HG03108 (cell line): ENCODE results near the gene PTCD3.

Source experiments
- ATAC-seq: cut with Tn5 transposase; IDR thresholded peaks from one replicate; pipeline ENCODE4 v1.9.1; 2021; ENCODE audit warnings: moderate library complexity; ENCODE audit not compliant: unreplicated experiment

PTCD3 gene

GRCh38 chr2:86105969-86106945 is at the start of gene PTCD3:
PTCD3 (plus strand) TSS chr2:86106235; CDS start chr2:86106248, 13 bp downstream.
- peak; percentile 83 for ATAC-seq

GRCh38 chr2:86056590-86057331 is 49.3 kb upstream of the PTCD3 start:
- ATAC-seq: no peak

DNA sequence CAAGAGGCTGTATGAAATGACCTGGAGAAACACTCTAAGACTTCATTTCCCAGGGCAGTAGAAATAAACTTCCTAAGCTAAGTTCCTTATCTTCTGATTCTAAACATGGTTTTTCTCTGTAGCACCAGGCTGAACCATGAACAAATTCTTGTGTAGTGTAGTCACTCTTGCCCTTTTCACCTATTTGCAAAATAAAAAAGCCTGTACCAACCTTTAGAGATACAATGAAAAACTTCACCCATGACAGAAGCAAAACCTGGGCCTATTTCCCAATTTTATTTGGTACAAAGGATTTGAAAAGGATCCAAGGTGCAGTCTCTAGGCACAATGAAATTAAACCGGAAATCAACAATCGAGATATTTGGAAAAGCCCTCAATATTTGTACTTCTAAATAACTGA is 44.0 kb upstream of the PTCD3 start:
- no peak for ATAC-seq

DNA sequence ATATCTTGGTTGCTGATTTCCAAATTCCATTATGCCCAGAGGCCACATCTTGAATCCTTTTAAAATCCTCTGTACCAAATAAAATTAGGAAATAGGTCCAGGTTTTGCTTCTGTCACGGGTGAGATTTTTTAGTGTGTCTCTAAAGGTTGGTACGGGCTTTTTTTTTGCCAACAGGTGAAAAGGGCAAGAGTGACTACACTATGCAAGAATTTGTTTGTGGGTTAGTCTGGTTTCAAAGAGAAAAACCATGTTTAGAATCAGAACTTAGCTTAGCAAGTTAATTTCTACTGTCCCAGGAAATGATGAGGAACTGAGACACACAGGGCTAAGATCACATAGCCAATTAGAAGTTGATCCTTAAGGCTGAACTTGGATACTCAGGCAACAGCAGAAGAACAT is 42.0 kb upstream of the PTCD3 start:
- ATAC-seq: no peak

- no peak for ATAC-seq
Observed at GRCh38 chr2:86065512-86065911, 40.5 kb upstream of the PTCD3 start.

GRCh38 chr2:86066007-86066578 is 39.9 kb upstream of the PTCD3 start:
- ATAC-seq: no peak

DNA sequence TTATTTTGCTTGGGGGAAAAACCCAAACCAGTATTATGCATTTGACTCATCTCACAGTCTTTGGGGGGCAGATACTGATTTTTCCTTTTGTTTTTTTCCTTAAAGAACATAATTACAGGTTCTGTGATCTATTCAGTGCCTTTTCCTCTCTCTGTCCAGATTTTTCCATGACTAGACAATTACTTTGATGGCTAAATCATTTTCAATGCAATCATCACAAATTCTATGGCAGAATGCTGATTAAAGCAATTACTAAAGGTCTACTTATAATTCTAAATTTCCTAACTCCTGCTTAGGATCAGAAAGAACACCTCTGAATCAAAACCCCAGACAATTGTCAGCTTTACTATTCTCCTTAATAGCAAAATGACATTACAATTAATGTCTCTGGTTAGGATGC is 39.1 kb upstream of the PTCD3 start:
- ATAC-seq: no peak

DNA sequence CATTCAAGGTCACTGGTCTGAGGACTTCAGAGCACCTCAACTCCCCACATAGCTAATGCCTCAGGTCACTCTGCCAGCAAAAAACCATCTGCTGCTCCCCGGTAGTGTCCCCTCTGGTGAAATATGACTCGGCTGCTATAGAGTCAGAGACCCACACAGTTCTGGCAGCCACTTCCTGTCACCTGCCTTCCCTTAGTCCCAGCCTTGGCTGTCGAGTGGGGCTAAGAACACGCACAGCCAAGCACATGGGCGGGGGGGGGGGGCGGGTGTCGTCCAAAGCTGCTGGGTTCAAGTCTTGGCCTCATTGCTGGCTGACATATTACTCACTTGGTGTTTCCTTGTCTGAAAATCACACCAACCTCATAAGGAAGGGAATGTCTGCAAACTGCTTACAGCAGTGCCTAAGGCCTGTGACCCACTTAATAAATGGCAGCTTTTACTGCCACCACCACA is 37.9 kb upstream of the PTCD3 start:
- ATAC-seq: peak; percentile 43

GRCh38 chr2:86068648-86069047 is 37.4 kb upstream of the PTCD3 start:
- ATAC-seq: no peak

DNA sequence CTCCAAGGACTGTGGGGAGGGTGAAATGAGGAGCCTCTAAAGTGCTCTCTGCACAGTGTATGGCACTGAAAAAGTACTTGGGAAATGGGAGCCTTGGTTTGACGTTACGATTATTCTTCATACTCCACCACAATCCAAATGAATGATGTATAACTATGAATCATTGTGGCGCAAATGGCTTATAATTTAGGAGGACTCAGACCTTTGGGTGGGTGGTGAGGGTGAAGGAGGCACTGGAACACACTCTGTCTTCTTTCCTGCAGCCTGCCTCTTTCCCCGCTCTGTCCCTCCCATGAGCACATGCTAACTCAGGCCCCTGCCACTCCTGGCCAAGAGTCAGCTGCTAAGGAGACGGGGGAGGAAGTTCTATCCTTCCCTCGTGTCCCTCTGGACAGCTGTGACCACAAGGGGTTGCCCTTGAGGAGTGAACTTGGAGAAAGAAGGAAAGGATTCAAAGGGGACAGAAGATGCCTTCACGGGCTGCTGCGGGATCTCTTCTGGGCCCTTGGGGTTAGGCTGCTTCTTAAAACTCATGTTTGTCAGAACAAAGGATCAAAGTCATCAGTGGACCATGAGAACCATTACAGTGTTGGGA is 36.8 kb upstream of the PTCD3 start:
- no peak for ATAC-seq

GRCh38 chr2:86069783-86070339 is 36.2 kb upstream of the PTCD3 start:
- ATAC-seq: no peak

DNA sequence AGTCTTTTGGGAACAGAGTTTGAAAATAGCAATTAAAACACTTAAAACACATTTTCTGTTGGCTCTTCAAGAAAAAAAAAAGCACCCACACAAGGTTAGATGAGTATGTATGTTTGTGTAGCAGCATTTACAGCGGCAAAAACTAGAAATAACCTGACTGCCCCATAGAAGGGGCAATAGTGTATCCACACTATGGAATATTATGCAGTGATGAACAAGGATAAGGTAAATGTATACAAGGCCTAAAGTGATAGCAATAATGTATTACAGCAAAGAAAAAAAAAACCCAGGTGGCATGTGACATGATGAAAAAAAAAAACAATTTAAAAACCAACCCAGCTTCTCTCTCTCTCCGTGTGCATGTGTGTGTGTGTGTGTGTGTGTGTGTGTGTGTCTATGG is 35.2 kb upstream of the PTCD3 start:
- no peak for ATAC-seq

DNA sequence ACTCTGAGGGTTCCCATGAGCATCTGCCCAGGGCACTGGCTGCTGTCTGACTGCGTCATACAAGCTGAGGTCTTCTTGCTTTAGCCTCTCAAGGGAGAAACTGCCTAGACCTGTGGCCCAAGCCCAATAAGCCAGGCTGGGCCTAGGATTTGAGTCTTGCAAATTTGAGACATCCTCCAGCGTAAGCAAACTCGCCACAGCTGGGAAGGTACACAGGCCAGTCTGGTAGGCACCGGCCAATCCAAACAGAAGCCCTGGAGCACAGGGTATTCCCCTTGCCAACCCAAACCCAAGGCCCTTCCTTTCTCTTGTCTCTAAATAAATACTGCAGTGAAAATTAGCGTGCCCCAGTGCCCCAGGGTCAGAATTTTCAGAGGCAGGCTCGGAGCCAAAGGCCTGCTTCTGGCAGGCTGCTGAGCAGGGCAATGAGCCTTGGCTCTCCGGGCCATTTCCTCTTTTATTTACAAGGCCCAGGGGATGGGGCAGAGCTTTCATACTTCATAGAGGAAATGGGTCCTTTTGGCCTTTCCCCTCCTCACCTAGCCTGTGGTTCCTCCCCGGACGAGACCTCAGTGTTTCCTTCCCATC is 33.7 kb upstream of the PTCD3 start:
- peak; percentile 80 for ATAC-seq

DNA sequence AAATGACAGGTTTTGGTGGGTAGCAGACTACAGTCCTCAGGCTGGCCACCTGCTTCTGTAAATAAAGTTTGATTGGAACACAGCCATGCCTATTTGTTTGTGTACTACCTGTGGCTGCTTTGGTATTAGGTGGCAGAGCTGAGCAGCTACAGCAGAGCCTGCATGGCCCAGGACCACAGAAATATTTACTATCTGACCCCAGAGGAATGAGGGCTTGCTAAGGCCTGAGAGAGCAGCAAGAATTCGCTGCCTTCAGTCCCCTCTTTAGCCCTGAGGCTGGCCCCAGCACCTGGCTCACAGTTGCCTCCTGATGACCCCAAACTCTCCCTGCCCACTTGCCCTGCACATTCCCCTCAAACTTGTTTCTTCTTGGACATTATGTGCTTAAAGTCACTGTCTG is 32.8 kb upstream of the PTCD3 start:
- no peak for ATAC-seq

DNA sequence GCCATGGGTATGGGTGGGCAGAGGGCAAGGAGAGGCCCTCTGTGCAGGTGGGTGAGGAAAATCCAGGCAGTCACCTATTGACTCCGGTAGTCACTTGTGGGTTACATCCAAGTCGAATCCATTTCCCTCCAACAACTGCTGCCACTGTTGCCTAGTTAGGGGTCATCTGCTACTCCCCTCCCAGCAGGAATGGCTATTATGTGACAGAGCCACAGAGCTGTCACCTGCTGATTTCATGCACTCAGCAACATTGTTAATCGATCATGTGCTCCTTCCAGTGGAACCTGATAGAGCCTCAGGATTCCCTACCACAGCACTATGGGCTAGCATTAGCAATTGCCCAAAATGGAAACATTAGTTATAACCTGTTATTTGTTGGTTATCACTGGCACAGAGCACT is 31.8 kb upstream of the PTCD3 start:
- no peak for ATAC-seq

DNA sequence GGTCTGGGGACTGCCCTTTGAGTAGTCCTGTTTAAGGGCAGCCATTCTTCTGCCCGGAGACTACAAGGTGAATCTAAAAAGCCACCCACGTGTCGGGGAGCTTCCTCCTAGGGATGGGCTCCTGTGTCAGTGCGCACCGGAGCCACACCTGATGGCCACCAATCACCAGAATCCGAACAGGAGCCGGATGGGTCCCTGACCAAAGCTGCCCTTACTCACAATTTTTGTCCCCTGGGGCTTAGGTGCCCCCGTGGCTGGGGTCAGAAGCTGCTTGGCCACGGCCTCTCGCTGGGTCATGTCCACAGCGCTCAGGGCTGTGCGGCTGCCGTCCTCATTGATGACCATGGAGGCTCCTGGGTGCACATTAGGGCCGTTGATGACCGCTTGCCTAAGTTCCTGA is 31.2 kb upstream of the PTCD3 start:
- ATAC-seq: no peak

DNA sequence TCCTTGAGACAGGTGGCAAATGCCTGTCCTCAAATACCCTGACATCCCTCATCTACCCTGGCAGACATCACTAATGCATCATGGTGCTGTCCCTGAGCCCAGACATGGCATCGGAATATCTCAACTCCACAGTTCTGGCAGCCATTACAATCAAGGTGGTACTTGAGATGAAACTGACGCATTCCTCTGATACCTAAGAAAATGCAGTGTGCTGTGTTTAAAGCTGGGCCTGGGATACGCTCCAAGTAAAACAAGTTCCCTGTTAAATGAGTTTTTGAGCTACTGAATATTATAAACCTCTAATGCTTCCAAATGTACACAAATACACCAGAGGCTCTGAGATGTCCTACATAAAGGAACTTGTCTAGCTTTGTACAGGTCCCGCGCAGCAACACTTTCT is 30.1 kb upstream of the PTCD3 start:
- ATAC-seq: no peak

GRCh38 chr2:86078774-86079545 is 27.1 kb upstream of the PTCD3 start:
- ATAC-seq: peak; percentile 40

DNA sequence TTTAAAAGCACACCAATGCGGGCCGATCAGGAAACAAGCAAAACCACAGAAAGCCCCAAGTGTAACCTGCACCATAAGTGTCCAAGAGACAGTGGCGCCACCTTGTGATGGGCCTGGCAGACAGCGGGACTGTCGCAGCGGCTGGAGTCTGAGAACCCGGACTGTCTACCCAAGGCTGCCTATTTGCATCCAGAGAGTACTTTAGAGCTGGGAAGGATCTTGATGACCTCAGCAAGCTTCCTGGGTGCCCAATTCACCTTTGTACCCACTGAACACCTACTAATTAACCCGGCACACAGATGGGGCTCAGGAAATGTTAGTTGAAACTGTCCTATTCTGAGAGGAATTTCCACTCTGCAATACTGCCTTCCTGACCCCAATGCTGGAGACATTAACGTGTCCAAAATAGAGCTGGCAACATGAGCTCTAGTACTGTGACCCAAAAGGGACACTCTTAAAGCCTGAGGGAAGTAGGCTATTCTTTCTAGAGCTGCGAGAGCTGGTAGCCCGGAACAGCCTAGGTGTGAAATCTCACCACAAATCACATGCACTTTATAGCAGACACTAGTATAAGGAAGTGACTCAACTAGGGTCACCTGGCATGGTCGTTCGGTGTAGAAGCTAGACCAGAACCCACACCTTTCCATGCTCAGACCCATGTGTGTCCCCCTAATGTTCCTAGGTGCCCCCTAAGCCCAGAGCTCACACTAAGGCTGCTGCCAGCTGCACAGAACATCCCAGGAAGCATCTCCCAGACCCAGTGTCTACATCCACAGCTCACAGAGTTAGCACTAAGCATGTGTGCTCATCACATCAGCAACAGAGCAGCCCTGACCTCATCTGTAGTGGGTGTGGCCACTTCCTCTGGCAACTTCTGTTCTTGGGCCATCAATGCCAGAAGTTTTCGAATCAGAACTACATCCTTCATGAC is 25.8 kb upstream of the PTCD3 start:
- ATAC-seq: peak; percentile 71
